GM19351 (cell line): Measurements from ENCODE around the gene ITCH.
"Not testable (repeated sequence)": the region's sequence is repeated elsewhere in the genome, so short reads cannot be mapped to it uniquely, and the experiment has no call there.

ENCODE experiments used
- ATAC-seq: cut with Tn5 transposase; IDR thresholded peaks from one replicate; pipeline ENCODE4 v1.9.1; 2021; ENCODE audit warnings: mild to moderate bottlenecking, moderate library complexity; ENCODE audit not compliant: unreplicated experiment

The ITCH gene

GRCh38 chr20:34343458-34344211 is 19.4 kb upstream of the ITCH start:
- ATAC-seq = no peak

- ATAC-seq = no peak
Observed at GRCh38 chr20:34344238-34344637, 18.8 kb upstream of the ITCH start.

GRCh38 chr20:34345402-34345736 is 17.7 kb upstream of the ITCH start:
- ATAC-seq = no peak

- not testable (repeated sequence) for ATAC-seq
Observed at GRCh38 chr20:34345839-34346532, 17.1 kb upstream of the ITCH start.

- ATAC-seq = not testable (repeated sequence)
Observed at GRCh38 chr20:34346533-34346865, 16.6 kb upstream of the ITCH start.

GRCh38 chr20:34347571-34347970 is 15.5 kb upstream of the ITCH start:
- no peak for ATAC-seq

- ATAC-seq = no peak
Observed at GRCh38 chr20:34350095-34350494, 13.0 kb upstream of the ITCH start.

- ATAC-seq = not testable (repeated sequence)
Observed at GRCh38 chr20:34353467-34353866, 9.6 kb upstream of the ITCH start.

GRCh38 chr20:34355427-34355826 is 7.6 kb upstream of the ITCH start:
- ATAC-seq = no peak

- ATAC-seq = not testable (repeated sequence)
Observed at GRCh38 chr20:34359729-34360128, 3.3 kb upstream of the ITCH start.

GRCh38 chr20:34362502-34363061 is 491 bp upstream of the ITCH start:
- no peak for ATAC-seq

- peak; percentile 42 for ATAC-seq
Observed at GRCh38 chr20:34363465-34364222, 571 bp downstream of the ITCH start.

- ATAC-seq = no peak
Observed at GRCh38 chr20:34364223-34364506, 1.1 kb downstream of the ITCH start.

- ATAC-seq = peak; percentile 40
Observed at GRCh38 chr20:34365765-34366213, 2.7 kb downstream of the ITCH start.

GRCh38 chr20:34367155-34367554 is 4.1 kb downstream of the ITCH start:
- ATAC-seq = no peak

- ATAC-seq = not testable (repeated sequence)
Observed at GRCh38 chr20:34367911-34368310, 4.8 kb downstream of the ITCH start.

- ATAC-seq = no peak
Observed at GRCh38 chr20:34368547-34368946, 5.5 kb downstream of the ITCH start.

GRCh38 chr20:34369265-34369664 is 6.2 kb downstream of the ITCH start:
- no peak for ATAC-seq

GRCh38 chr20:34370062-34370461 is 7.0 kb downstream of the ITCH start:
- no peak for ATAC-seq

- ATAC-seq = no peak
Observed at GRCh38 chr20:34373445-34373844, 10.4 kb downstream of the ITCH start.

GRCh38 chr20:34374209-34374760 is 11.2 kb downstream of the ITCH start:
- ATAC-seq = no peak
